Measurements from ENCODE around the gene TUBA4A.

DNA sequence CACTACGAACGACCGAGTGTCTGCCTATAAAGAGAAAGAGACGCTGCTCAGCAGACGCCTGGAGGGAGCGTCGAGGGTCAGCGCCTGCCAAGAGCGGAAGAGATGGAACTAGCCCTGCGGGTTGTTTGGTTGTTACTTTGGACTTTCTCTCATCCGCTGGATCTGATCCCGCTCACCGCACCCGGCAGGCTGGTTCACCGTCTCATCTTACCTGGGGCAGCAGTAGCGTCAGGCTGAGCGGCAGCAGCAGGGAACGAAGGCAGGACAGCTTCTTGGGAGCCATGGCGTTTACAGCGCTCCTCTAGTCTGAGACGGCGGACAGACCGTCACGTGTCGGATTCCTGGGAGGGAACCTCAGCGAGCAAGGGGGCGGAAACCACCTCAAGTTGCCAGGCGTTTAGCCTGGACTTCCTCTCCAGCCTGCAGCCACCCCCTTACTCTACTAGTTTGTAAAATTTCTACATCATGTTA, 10.4 kb downstream of the TUBA4A start:
- TF ChIP-seq, protein P1, sequence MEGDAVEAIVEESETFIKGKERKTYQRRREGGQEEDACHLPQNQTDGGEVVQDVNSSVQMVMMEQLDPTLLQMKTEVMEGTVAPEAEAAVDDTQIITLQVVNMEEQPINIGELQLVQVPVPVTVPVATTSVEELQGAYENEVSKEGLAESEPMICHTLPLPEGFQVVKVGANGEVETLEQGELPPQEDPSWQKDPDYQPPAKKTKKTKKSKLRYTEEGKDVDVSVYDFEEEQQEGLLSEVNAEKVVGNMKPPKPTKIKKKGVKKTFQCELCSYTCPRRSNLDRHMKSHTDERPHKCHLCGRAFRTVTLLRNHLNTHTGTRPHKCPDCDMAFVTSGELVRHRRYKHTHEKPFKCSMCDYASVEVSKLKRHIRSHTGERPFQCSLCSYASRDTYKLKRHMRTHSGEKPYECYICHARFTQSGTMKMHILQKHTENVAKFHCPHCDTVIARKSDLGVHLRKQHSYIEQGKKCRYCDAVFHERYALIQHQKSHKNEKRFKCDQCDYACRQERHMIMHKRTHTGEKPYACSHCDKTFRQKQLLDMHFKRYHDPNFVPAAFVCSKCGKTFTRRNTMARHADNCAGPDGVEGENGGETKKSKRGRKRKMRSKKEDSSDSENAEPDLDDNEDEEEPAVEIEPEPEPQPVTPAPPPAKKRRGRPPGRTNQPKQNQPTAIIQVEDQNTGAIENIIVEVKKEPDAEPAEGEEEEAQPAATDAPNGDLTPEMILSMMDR (IDR thresholded peaks at IDR 0.05) = no peak
- no peak for TF ChIP-seq EZH2 (IDR thresholded peaks at IDR 0.05)
